SK-N-SH (cell line): Measurements from ENCODE around the gene CST3.

Experiments
- CTCF ChIP-seq: fragments of 200-600 bp; sonication (generic); IDR thresholded peaks from 2 replicates; pipeline ENCODE4 v1.6.1; 2017; ENCODE audit warnings: antibody characterized with exemption, mild to moderate bottlenecking, moderate library complexity
- EP300 ChIP-seq, 2 experiments: IDR thresholded peaks; 2 replicates each; pipeline versions ENCODE4 v1.4.0 to v1.6.1; 2012; ENCODE audit warnings: borderline replicate concordance in 1 of 2, low read depth in 1 of 2, low read length in 1 of 2
- MEF2A ChIP-seq: IDR thresholded peaks from 2 replicates; pipeline ENCODE4 v1.4.0; 2012; ENCODE audit warnings: low read depth, borderline replicate concordance
- POLR2AphosphoS5 ChIP-seq: IDR thresholded peaks from 2 replicates; pipeline ENCODE4 v1.6.1; 2012; ENCODE audit warnings: low read depth, low read length
- RAD21 ChIP-seq: IDR thresholded peaks from 2 replicates; pipeline ENCODE4 v1.6.1; 2012; ENCODE audit warnings: mild to moderate bottlenecking, low read length
- SMC3 ChIP-seq: IDR thresholded peaks from 2 replicates; pipeline ENCODE4 v1.6.1; 2012; ENCODE audit warnings: low read depth, low read length, improper control_type of control experiment
- USF2 ChIP-seq: fragments of 150-350 bp; IDR thresholded peaks from 2 replicates; pipeline ENCODE4 v1.6.1; 2017; ENCODE audit warnings: antibody characterized with exemption, low read length, low read depth, borderline replicate concordance
- YY1 ChIP-seq: IDR thresholded peaks from 2 replicates; pipeline ENCODE4 v1.4.0; 2012; ENCODE audit warnings: low read depth, mild to moderate bottlenecking

- TF ChIP-seq CTCF (no peak), POLR2AphosphoS5 (no peak), YY1 (no peak), SMC3 (no peak), USF2 (no peak), MEF2A (no peak), EP300 (IDR thresholded peaks at IDR 0.05; ENCODE audit: borderline replicate concordance in 1 of 2, low read depth in 1 of 2, low read length in 1 of 2) (no peak), RAD21 (no peak)
Measured at GRCh38 chr20:23654000-23654399, 16.2 kb upstream of the CST3 start.
